Mesendoderm (in vitro differentiated cells): ENCODE data around the gene CD320.
A peak's percentile ranks its signal among the peaks of the same experiment; 100 is the strongest.

ENCODE experiments used
- DNase-seq: peaks from one replicate; pipeline ENCODE4 v3.0.0; 2013
- H2AK5ac ChIP-seq: 2 replicates; pipeline ENCODE4 v1.6.1; 2013; ENCODE audit warnings: low read length, inconsistent platforms
- H2BK120ac ChIP-seq: 2 replicates; pipeline ENCODE4 v1.6.1; 2013; ENCODE audit warnings: low read depth, mild to moderate bottlenecking, low read length, moderate library complexity, mixed read lengths
- H2BK15ac ChIP-seq: replicated peaks from 2 replicates; pipeline ENCODE4 v1.6.1; 2013; ENCODE audit warnings: low read depth, mild to moderate bottlenecking, moderate library complexity
- H2BK5ac ChIP-seq: 2 replicates; pipeline ENCODE4 v1.6.1; 2013; ENCODE audit warnings: low read length, inconsistent platforms
- H3K18ac ChIP-seq: 2 replicates; pipeline ENCODE4 v1.6.1; 2013; ENCODE audit warnings: mild to moderate bottlenecking, low read length, mixed read lengths
- H3K23ac ChIP-seq: one replicate; pipeline ENCODE4 v1.6.1; 2013; ENCODE audit warnings: low read length
- H3K27ac ChIP-seq: 2 replicates; pipeline ENCODE4 v1.5.1; 2013; ENCODE audit warnings: low read depth, mild to moderate bottlenecking, inconsistent platforms, low read length, moderate library complexity
- H3K27me3 ChIP-seq: 2 replicates; pipeline ENCODE4 v1.6.1; 2013; ENCODE audit warnings: low read length, control low read depth, mild to moderate bottlenecking, inconsistent platforms; ENCODE audit not compliant: insufficient read depth, poor library complexity
- H3K36me3 ChIP-seq: 2 replicates; pipeline ENCODE4 v1.6.1; 2013; ENCODE audit warnings: low read length, inconsistent platforms; ENCODE audit not compliant: control insufficient read depth, insufficient read depth
- H3K4ac ChIP-seq: one replicate; pipeline ENCODE4 v1.6.1; 2013; ENCODE audit warnings: low read depth, mild to moderate bottlenecking, low read length, moderate library complexity
- H3K4me1 ChIP-seq: 2 replicates; pipeline ENCODE4 v1.6.1; 2013; ENCODE audit warnings: low read depth, low read length, inconsistent platforms; ENCODE audit not compliant: control insufficient read depth
- H3K4me2 ChIP-seq: 2 replicates; pipeline ENCODE4 v1.6.1; 2013; ENCODE audit warnings: low read length
- H3K4me3 ChIP-seq: 2 replicates; pipeline ENCODE4 v1.5.1; 2013; ENCODE audit warnings: mild to moderate bottlenecking, low read length
- H3K56ac ChIP-seq: one replicate; pipeline ENCODE4 v1.6.1; 2013; ENCODE audit warnings: low read length
- H3K79me1 ChIP-seq: 2 replicates; pipeline ENCODE4 v1.6.1; 2013; ENCODE audit warnings: low read length, inconsistent platforms
- H3K79me2 ChIP-seq: 2 replicates; pipeline ENCODE4 v1.6.1; 2013; ENCODE audit warnings: mild to moderate bottlenecking, low read length; ENCODE audit not compliant: control insufficient read depth, insufficient read depth
- H3K9ac ChIP-seq: 2 replicates; pipeline ENCODE4 v1.6.1; 2013; ENCODE audit warnings: low read length, inconsistent platforms
- H4K5ac ChIP-seq: one replicate; pipeline ENCODE4 v1.6.1; 2013; ENCODE audit warnings: low read length
- H4K8ac ChIP-seq: one replicate; pipeline ENCODE4 v1.6.1; 2013; ENCODE audit warnings: low read depth, mild to moderate bottlenecking, control low read depth, low read length, moderate library complexity
- WGBS: extraction: QIAGEN DNeasy Blood & Tissue Kit; methylation state at CpG from one replicate; pipeline ENCODE4 v1.1.7; 2013; ENCODE audit warnings: low lambda C conversion rate, missing lambda C conversion rate; ENCODE audit not compliant: insufficient coverage; ENCODE audit errors: extremely low coverage; 5-methylcytosine and 5-hydroxymethylcytosine counted together

The CD320 gene

GRCh38 chr19:8329996-8330395 lies 21.8 kb upstream of the CD320 start:
- Histone ChIP-seq H3K4me3 (no peak overlapping the region), H2BK120ac (no peak overlapping the region), H3K27me3 (peaks cover 18% of the 10 kb centered on the region), H2AK5ac (no peak overlapping the region), H3K23ac (no peak overlapping the region), H3K4me2 (no peak overlapping the region), H3K9ac (no peak overlapping the region), H2BK5ac (no peak overlapping the region), H3K36me3 (no peaks in the 10 kb centered on the region), H2BK15ac (no peak overlapping the region), H3K56ac (no peak overlapping the region), H3K79me1 (no peaks in the 10 kb centered on the region), H4K8ac (no peak overlapping the region), H4K5ac (no peak overlapping the region), H3K79me2 (no peaks in the 10 kb centered on the region), H3K4me1 (no peaks in the 10 kb centered on the region), H3K18ac (no peak overlapping the region), H3K27ac (no peak overlapping the region), H3K4ac (no peak overlapping the region)
- DNase-seq = no peak
- no CpG with 5 or more reads among the region's 3 CpGs for WGBS

GRCh38 chr19:8325454-8325853 lies 17.3 kb upstream of the CD320 start:
- Histone ChIP-seq H3K36me3 (peaks cover 7% of the 10 kb centered on the region), H4K8ac (no peak overlapping the region), H2AK5ac (no peak overlapping the region), H3K79me1 (peaks cover 10% of the 10 kb centered on the region), H3K9ac (no peak overlapping the region), H3K56ac (no peak overlapping the region), H3K4me1 (peaks cover 6% of the 10 kb centered on the region), H3K4me3 (no peak overlapping the region), H4K5ac (no peak overlapping the region), H3K79me2 (peaks cover 23% of the 10 kb centered on the region), H2BK120ac (no peak overlapping the region), H2BK5ac (no peak overlapping the region), H3K27me3 (no peaks in the 10 kb centered on the region), H3K23ac (no peak overlapping the region), H2BK15ac (no peak overlapping the region), H3K18ac (no peak overlapping the region), H3K4ac (no peak overlapping the region), H3K27ac (no peak overlapping the region), H3K4me2 (no peak overlapping the region)
- no CpG with 5 or more reads among the region's 3 CpGs for WGBS
- DNase-seq = no peak

DNA sequence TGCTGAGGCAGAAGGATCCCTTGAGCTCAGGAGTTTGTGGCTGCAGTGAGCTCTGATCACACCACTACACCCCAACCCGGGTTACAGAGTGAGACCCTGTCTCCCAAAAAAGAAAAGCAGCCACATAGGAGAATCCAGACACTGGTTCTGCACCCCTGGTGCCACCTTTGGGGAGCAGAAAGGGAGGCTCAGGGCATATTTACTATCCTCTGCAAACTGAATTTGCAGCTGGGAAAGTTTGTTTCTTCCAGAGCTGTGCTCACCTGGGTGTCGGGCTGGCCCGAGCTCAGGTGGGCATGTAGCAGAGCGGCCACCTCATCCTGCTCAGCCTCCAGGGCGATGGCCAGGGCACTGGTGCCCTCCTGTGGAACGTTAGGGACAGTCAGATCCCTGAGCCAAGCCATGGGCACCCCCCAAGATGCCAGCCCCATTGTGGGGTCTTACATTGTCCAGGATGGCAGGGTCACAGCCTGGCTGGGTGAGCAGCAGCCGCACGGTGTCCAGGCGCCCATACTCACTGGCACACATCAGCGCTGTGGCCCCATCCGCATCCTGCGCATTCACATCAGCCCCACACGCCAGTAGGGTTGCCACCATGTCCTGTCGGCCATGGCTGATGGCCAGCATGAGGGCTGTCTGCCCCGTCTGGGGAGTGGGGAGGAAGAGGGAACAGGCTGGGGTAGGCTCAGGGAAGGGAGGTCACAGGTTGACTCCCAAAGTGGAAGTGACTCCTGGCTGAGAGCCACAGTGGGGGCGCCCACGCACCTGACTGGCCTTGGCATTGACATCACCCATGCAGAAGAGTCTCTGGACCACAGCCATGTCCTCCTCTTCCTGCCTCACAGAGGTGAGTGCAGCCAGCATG lies 16.3 kb upstream of the CD320 start:
- Histone ChIP-seq H3K9ac (no peak overlapping the region), H2BK15ac (no peak overlapping the region), H3K23ac (no peak overlapping the region), H4K8ac (no peak overlapping the region), H3K4me1 (peaks cover 6% of the 10 kb centered on the region), H3K18ac (no peak overlapping the region), H4K5ac (no peak overlapping the region), H3K4me3 (no peak overlapping the region), H3K4ac (no peak overlapping the region), H3K56ac (no peak overlapping the region), H3K27me3 (no peaks in the 10 kb centered on the region), H3K79me2 (peaks cover 26% of the 10 kb centered on the region), H2BK5ac (no peak overlapping the region), H3K4me2 (no peak overlapping the region), H2AK5ac (no peak overlapping the region), H2BK120ac (no peak overlapping the region), H3K27ac (no peak overlapping the region), H3K36me3 (peaks cover 7% of the 10 kb centered on the region), H3K79me1 (peaks cover 12% of the 10 kb centered on the region)
- no peak for DNase-seq
- no CpG with 5 or more reads among the region's 17 CpGs for WGBS

GRCh38 chr19:8323781-8324185 lies 15.6 kb upstream of the CD320 start:
- H2AK5ac ChIP-seq = no peak overlapping the region
- H3K9ac ChIP-seq = no peak overlapping the region
- H4K5ac ChIP-seq = no peak overlapping the region
- no peak overlapping the region for H3K4me3 ChIP-seq
- peaks cover 26% of the 10 kb centered on the region for H3K79me2 ChIP-seq
- no peak overlapping the region for H2BK15ac ChIP-seq
- H3K4me1 ChIP-seq = peaks cover 6% of the 10 kb centered on the region
- no peak overlapping the region for H2BK5ac ChIP-seq
- peak overlapping the region; percentile 45 for H3K23ac ChIP-seq
- no peak overlapping the region for H3K56ac ChIP-seq
- H4K8ac ChIP-seq = no peak overlapping the region
- H3K27ac ChIP-seq = no peak overlapping the region
- peaks cover 7% of the 10 kb centered on the region for H3K36me3 ChIP-seq
- peaks cover 12% of the 10 kb centered on the region for H3K79me1 ChIP-seq
- no peak overlapping the region for H3K4me2 ChIP-seq
- no peak for DNase-seq
- no peak overlapping the region for H3K18ac ChIP-seq
- no peak overlapping the region for H3K4ac ChIP-seq
- no peaks in the 10 kb centered on the region for H3K27me3 ChIP-seq
- no peak overlapping the region for H2BK120ac ChIP-seq
- WGBS = no CpG with 5 or more reads among the region's 1 CpG

DNA sequence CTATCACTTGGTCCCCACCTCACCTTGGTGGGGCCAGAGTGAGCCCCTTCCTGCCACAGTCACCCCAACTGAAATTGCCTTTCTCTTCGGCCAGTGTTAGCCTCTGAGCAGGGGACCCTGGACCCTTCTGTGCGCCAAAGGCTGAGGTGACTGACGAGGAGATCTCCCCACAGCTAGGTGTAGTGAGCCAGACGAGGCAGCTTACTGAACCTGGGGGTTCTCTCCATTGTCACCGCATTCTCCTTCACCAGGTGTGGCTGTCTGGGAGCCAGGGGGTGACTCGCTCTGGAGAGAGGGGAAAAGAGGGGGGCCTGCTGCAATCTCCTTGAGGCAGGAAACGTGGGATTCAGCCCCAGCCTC lies 14.5 kb upstream of the CD320 start:
- H2BK5ac ChIP-seq = no peak overlapping the region
- H3K18ac ChIP-seq = no peak overlapping the region
- H4K8ac ChIP-seq = no peak overlapping the region
- H3K36me3 ChIP-seq = peaks cover 7% of the 10 kb centered on the region
- peak overlapping the region; percentile 71 for H3K4me3 ChIP-seq
- H3K9ac ChIP-seq = peak overlapping the region; percentile 87
- peaks cover 26% of the 10 kb centered on the region for H3K79me2 ChIP-seq
- H3K56ac ChIP-seq = peak overlapping the region; percentile 86
- H2AK5ac ChIP-seq = no peak overlapping the region
- no CpG with 5 or more reads among the region's 7 CpGs for WGBS
- H2BK120ac ChIP-seq = no peak overlapping the region
- H3K79me1 ChIP-seq = peaks cover 12% of the 10 kb centered on the region
- peak overlapping the region; percentile 74 for H3K4me2 ChIP-seq
- no peak overlapping the region for H3K4ac ChIP-seq
- peaks cover 6% of the 10 kb centered on the region for H3K4me1 ChIP-seq
- H4K5ac ChIP-seq = no peak overlapping the region
- DNase-seq = no peak
- no peaks in the 10 kb centered on the region for H3K27me3 ChIP-seq
- H3K23ac ChIP-seq = no peak overlapping the region
- no peak overlapping the region for H3K27ac ChIP-seq
- no peak overlapping the region for H2BK15ac ChIP-seq
